ENCODE results near the gene AFAP1L1. TPM values are rescaled to one million over a fixed set of nuclear protein-coding genes. Genes with fewer than 3 reads are reported as not detected.
A peak's percentile ranks its signal among the peaks of the same experiment; 100 is the strongest.

AFAP1L1 gene
- total and polyA plus RNA-seq, 9 of the 15 experiments (the other 6 are each of a cell fraction or from before 2014, with no cell fraction given) = 0.01 to 0.12 (median 0.03) TPM; not detected in 4

DNA sequence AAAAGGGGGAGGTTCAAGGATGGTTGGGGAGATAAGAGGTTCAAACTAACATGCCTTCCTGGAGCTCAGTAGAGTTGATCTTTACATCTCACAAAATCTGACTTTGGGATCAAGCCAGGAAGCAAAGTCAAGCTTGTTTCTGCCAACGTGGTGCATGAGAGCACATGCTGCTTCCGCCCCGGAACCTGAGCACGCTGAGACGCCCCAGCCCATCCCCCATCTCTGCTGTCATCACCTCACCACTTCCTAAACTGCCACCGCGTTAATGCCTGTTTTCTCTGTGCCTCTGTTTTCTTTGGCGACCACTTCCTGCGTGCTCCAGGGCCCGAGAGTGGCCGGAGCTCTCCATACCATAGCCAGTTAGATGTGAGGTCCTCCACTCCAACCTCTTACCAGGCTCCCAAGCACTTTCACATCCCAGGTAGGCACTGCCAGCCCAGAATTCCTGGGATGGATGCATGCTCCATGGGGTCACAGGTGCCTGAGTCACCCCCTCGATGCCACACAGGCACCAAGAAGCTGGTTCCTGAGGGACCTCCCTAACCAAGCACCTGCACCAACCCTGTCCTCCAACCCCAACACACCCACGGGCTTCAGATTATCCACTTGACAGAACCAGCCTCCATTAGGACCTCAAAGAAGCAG, 31.2 kb upstream of the AFAP1L1 start (continued):
- TF ChIP-seq TBP (optimal IDR thresholded peaks at IDR 0.05; ENCODE audit: low read depth, low read length) (no peak), ZNF644 (tag; IDR thresholded peaks at IDR 0.05; ENCODE audit: low read depth) (no peak), RBM34 (IDR thresholded peaks at IDR 0.05; ENCODE audit: borderline replicate concordance, insufficient read depth, low read length) (no peak), PHF20 (IDR thresholded peaks at IDR 0.05; ENCODE audit: partially characterized antibody) (no peak), ZNF212 (CRISPR knock-in tag; IDR thresholded peaks at IDR 0.05) (no peak), SIX5 (IDR thresholded peaks at IDR 0.05; ENCODE audit: borderline replicate concordance in 1 of 2, insufficient read depth in 1 of 2, low read depth in 1 of 2, low read length in 2 of 2) (no peak), PTRF (tag; IDR thresholded peaks at IDR 0.05) (no peak), PHB2 (IDR thresholded peaks at IDR 0.05; ENCODE audit: low read depth) (no peak), HDAC3 (IDR thresholded peaks at IDR 0.05; ENCODE audit: borderline replicate concordance, partially characterized antibody) (no peak), NR2C1 (IDR thresholded peaks at IDR 0.05) (no peak), NR2C1 (tag; IDR thresholded peaks at IDR 0.05) (no peak), NR3C1 (CRISPR knock-in tag; IDR thresholded peaks at IDR 0.05) (no peak), NEUROD1 (IDR thresholded peaks at IDR 0.05; ENCODE audit: borderline replicate concordance, low read depth, low read length, partially characterized antibody) (no peak), COPS2 (conservative IDR thresholded peaks at IDR 0.05) (no peak), EP300 (IDR thresholded peaks at IDR 0.05; ENCODE audit: low read length) (peak; percentile 42; the same call in 1 of the 2 replicates), NONO (IDR thresholded peaks at IDR 0.05; ENCODE audit: low read depth in 2 of 2, low read length in 1 of 2) (no peak), ZNF324 (CRISPR knock-in tag; IDR thresholded peaks at IDR 0.05) (no peak), JUN (IDR thresholded peaks at IDR 0.05; ENCODE audit: borderline replicate concordance, low read depth, low read length) (no peak), JUN (CRISPR knock-in tag; IDR thresholded peaks at IDR 0.05; ENCODE audit: borderline replicate concordance) (no peak), HMG20A (CRISPR knock-in tag; conservative IDR thresholded peaks at IDR 0.05) (no peak), NCOA4 (IDR thresholded peaks at IDR 0.05; ENCODE audit: partially characterized antibody) (no peak), TRIM28 (IDR thresholded peaks at IDR 0.05) (no peak), PRPF4 (IDR thresholded peaks at IDR 0.05; ENCODE audit: insufficient read depth, low read depth, low read length, poor library complexity, severe bottlenecking) (no peak), XRCC4 (IDR thresholded peaks at IDR 0.05; ENCODE audit: extremely low read depth, insufficient read depth, insufficient read length) (no peak)
- TF ChIP-seq, protein P1, sequence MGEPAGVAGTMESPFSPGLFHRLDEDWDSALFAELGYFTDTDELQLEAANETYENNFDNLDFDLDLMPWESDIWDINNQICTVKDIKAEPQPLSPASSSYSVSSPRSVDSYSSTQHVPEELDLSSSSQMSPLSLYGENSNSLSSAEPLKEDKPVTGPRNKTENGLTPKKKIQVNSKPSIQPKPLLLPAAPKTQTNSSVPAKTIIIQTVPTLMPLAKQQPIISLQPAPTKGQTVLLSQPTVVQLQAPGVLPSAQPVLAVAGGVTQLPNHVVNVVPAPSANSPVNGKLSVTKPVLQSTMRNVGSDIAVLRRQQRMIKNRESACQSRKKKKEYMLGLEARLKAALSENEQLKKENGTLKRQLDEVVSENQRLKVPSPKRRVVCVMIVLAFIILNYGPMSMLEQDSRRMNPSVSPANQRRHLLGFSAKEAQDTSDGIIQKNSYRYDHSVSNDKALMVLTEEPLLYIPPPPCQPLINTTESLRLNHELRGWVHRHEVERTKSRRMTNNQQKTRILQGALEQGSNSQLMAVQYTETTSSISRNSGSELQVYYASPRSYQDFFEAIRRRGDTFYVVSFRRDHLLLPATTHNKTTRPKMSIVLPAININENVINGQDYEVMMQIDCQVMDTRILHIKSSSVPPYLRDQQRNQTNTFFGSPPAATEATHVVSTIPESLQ (CRISPR knock-in tag; IDR thresholded peaks at IDR 0.05) = no peak
- TF ChIP-seq, protein P2, sequence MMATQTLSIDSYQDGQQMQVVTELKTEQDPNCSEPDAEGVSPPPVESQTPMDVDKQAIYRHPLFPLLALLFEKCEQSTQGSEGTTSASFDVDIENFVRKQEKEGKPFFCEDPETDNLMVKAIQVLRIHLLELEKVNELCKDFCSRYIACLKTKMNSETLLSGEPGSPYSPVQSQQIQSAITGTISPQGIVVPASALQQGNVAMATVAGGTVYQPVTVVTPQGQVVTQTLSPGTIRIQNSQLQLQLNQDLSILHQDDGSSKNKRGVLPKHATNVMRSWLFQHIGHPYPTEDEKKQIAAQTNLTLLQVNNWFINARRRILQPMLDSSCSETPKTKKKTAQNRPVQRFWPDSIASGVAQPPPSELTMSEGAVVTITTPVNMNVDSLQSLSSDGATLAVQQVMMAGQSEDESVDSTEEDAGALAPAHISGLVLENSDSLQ (IDR thresholded peaks at IDR 0.05) = no peak

All from K562 (cell line).